ENCODE data around the gene DSTYK.
A peak's percentile ranks its signal among the peaks of the same experiment; 100 is the strongest.

The DSTYK gene

GRCh38 chr1:205191622-205192021, 19.9 kb downstream of the DSTYK start:
- TF ChIP-seq CTCF (IDR thresholded peaks at IDR 0.05; ENCODE audit: low read depth, low read length): no peak
- Histone ChIP-seq H3K9me3 (ENCODE audit: severe bottlenecking) (no peaks in the 10 kb centered on the region), H3K4me3 (ENCODE audit: low read depth, low read length) (peak overlapping the region; percentile 32), H3K27ac (peak overlapping the region; percentile 71), H3K36me3 (peaks cover 10% of the 10 kb centered on the region), H3K27me3 (ENCODE audit: insufficient read depth, low read depth, severe bottlenecking) (no peaks in the 10 kb centered on the region)
- DNase-seq: peak; percentile 91

- Histone ChIP-seq H3K27me3 (ENCODE audit: insufficient read depth, low read depth, severe bottlenecking) (no peaks in the 10 kb centered on the region), H3K27ac (peak overlapping the region; percentile 71), H3K9me3 (ENCODE audit: severe bottlenecking) (no peaks in the 10 kb centered on the region), H3K36me3 (peaks cover 16% of the 10 kb centered on the region), H3K4me3 (ENCODE audit: low read depth, low read length) (peak overlapping the region; percentile 32)
- DNase-seq: peak; percentile 83
- TF ChIP-seq CTCF (IDR thresholded peaks at IDR 0.05; ENCODE audit: low read depth, low read length): no peak
Observed at GRCh38 chr1:205190845-205191577, 20.5 kb downstream of the DSTYK start.

- Histone ChIP-seq H3K4me3 (ENCODE audit: low read depth, low read length) (no peak overlapping the region), H3K9me3 (ENCODE audit: severe bottlenecking) (no peaks in the 10 kb centered on the region), H3K27me3 (ENCODE audit: insufficient read depth, low read depth, severe bottlenecking) (no peaks in the 10 kb centered on the region), H3K36me3 (peaks cover 31% of the 10 kb centered on the region), H3K27ac (no peak overlapping the region)
- DNase-seq: no peak
- TF ChIP-seq CTCF (IDR thresholded peaks at IDR 0.05; ENCODE audit: low read depth, low read length): no peak
Observed at GRCh38 chr1:205189131-205189530, 22.4 kb downstream of the DSTYK start.

DNA sequence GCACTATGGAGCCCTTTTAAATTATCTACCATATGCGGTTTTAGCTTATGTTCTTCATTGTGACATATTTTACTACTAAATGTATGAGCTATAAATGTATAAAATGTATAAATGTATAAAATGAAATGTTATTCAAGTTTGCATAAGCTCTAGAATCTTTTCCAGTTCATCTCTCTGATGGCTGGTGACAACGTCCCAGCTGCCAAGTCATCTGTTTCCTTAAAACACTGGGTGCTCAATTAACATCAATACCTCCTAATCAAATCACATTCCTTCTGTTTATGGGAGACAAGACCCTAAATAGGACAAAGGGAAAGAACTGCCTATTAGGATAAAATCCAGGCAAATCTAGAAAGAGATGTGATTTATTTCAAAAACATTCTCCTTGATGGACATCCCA, 22.9 kb downstream of the DSTYK start:
- no peaks in the 10 kb centered on the region for H3K9me3 ChIP-seq (ENCODE audit: severe bottlenecking)
- H3K27ac ChIP-seq: no peak overlapping the region
- H3K27me3 ChIP-seq (ENCODE audit: insufficient read depth, low read depth, severe bottlenecking): no peaks in the 10 kb centered on the region
- TF ChIP-seq CTCF (IDR thresholded peaks at IDR 0.05; ENCODE audit: low read depth, low read length): no peak
- DNase-seq: no peak
- peaks cover 35% of the 10 kb centered on the region for H3K36me3 ChIP-seq
- no peak overlapping the region for H3K4me3 ChIP-seq (ENCODE audit: low read depth, low read length)

GRCh38 chr1:205188098-205188497, 23.4 kb downstream of the DSTYK start:
- TF ChIP-seq CTCF (IDR thresholded peaks at IDR 0.05; ENCODE audit: low read depth, low read length): no peak
- no peak for DNase-seq
- H3K4me3 ChIP-seq (ENCODE audit: low read depth, low read length): no peak overlapping the region
- H3K9me3 ChIP-seq (ENCODE audit: severe bottlenecking): no peaks in the 10 kb centered on the region
- peaks cover 40% of the 10 kb centered on the region for H3K36me3 ChIP-seq
- no peaks in the 10 kb centered on the region for H3K27me3 ChIP-seq (ENCODE audit: insufficient read depth, low read depth, severe bottlenecking)
- no peak overlapping the region for H3K27ac ChIP-seq

GRCh38 chr1:205187420-205187819, 24.1 kb downstream of the DSTYK start:
- Histone ChIP-seq H3K9me3 (ENCODE audit: severe bottlenecking) (no peaks in the 10 kb centered on the region), H3K4me3 (ENCODE audit: low read depth, low read length) (no peak overlapping the region), H3K27me3 (ENCODE audit: insufficient read depth, low read depth, severe bottlenecking) (no peaks in the 10 kb centered on the region), H3K36me3 (peaks cover 43% of the 10 kb centered on the region), H3K27ac (no peak overlapping the region)
- TF ChIP-seq CTCF (IDR thresholded peaks at IDR 0.05; ENCODE audit: low read depth, low read length): no peak
- DNase-seq: no peak
